ENCODE data around the gene TTC16.

DNA sequence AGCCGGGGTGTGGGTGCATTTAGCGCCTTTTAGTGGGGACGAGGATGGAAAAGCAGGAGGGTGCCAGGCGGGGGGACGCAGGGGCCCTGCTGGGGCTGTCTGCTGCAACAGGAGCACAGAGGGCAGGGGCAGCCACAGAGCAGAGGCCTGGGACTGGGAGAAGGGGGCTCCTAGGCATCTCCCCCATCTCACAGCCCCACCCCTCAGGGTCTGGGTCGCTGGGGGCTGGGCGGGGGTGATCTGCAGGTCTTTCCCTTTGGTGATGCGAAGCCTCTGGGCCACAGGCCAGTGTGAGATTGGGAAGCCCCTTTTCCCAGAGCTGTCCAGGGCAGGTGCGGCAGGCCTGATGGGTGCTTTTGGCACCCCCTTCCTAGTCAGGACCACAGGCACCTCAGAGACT, 14.4 kb downstream of the TTC16 start:
- TF ChIP-seq CTCF (IDR thresholded peaks at IDR 0.05; ENCODE audit: extremely low read depth in 1 of 2, insufficient read depth in 1 of 2, low read depth in 1 of 2, low read length in 2 of 2) (no peak), POLR2A (IDR thresholded peaks at IDR 0.05; ENCODE audit: low read depth, low read length) (no peak), GATA2 (IDR thresholded peaks at IDR 0.05; ENCODE audit: insufficient read depth, insufficient read length, low read depth, low read length) (no peak)
